ENCODE results near the gene NAT9. TPM values are rescaled to one million over a fixed set of nuclear protein-coding genes. Genes with fewer than 3 reads are reported as not detected.

NAT9 gene
- polyA plus RNA-seq, 10 donors = 28.4 to 40.0 (median 33.4) TPM

DNA sequence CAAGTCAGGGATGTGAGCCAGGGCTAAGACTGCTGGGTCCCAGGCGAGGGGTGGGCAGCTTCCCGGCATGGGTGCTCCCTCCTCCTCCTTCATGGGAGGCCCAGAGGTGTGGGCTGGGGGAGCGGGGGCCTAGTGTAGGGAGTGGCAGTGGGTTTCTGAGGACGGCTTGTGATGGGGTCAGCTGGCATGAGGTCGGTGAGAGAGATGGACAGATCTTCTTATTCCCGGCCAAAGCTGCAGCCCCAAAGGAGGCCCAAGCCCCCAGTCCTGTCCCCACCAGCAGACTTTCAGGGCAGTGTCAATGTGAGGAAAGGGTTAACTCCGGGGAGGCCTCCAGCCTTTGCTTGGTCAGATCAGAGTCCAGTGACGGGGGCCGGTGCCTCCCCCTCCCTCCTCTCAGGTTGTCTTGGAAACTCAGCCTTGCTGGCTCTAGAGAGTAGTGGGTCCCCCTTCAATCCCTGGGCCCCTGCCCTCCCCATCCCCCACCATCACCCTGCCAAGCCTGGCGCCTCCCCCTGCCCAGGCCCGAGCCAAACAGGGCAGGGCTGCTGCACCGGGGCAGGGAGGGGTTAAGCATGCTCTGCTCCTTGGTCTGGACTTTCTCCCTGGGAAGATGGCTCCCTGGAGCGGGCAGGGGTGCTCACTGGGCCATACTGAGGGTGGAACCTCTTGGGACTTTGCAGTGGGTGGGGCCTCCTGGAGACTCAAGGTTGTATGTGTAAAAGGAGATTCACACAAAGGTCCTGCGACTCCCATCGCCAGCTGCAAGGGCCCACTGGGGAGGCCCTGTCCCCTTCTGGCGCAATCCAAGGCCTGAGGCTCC, 12.4 kb downstream of the NAT9 start:
- DNase-seq = peak in 1 of 3 donors; percentile 30

DNA sequence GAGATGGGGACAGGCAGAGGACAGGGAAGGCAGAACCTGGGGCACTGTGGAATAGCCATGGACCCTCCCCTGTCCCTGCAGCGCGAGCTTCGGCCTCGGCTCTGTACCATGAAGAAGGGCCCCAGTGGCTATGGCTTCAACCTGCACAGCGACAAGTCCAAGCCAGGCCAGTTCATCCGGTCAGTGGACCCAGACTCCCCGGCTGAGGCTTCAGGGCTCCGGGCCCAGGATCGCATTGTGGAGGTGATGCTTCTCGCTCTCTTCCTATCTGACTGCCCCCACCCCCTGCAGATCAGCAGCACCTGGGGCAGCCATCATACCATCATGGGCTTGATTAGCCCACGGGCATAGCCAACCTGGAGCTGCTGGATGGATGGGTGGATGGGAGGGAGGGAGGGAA, 14.2 kb downstream of the NAT9 start:
- DNase-seq = no peak

- no peak for DNase-seq
Measured at GRCh38 chr17:74761419-74761818, 14.7 kb downstream of the NAT9 start.

DNA sequence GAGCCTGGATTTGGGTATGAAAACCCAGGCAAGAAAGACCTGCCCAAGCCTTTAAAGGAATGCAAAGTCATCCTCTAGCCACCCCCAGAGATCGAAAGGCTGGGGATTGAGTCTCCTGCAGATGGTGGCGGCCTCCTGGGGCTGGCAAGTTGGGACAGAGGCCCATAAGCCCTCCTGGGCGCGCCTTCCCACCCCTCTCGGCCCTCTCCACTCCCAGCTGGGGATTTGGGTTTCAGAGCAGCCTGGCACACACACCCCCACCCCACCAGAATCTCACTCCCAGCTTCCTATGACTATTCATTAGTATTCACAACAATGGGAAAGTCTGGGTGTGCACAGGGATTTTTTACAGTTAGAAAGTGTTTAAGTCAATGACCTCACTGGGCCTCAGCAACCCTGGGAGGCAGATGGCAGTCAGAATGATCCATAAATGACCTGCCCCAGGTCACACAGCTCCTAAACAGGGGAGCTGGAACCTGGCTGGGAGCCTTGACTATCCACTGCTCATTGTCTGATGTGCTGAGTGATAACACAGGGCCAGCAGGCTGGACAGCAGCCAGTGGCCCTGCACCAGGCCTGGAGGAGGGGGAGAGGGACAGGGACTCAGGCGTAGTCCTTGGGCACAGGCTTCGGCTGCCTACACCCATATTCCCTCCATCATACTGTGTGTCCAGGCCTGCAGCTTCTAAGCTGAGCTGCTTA, 15.6 kb downstream of the NAT9 start:
- DNase-seq = no peak

- no peak for DNase-seq
Measured at GRCh38 chr17:74759941-74760340, 16.2 kb downstream of the NAT9 start.

- no peak for DNase-seq
Measured at GRCh38 chr17:74759243-74759801, 16.8 kb downstream of the NAT9 start.

DNA sequence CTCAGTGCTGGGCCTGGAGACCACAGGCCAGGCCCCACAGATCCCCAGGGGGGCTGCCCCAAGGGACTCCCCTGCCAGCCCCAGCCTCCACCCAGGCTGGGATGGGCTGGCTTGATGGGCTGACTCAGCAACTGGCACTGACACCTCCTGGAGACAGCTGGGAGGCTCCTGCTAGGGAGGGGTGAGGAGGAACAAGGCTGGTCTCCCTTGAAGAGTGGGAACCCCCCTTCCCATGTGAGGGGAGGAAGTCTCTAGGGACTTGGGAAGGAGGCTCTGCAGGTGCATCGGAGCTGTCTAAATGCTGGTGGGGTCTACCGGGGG, 17.3 kb downstream of the NAT9 start:
- peak in 2 of 3 donors; percentile 33 to 49 for DNase-seq

DNA sequence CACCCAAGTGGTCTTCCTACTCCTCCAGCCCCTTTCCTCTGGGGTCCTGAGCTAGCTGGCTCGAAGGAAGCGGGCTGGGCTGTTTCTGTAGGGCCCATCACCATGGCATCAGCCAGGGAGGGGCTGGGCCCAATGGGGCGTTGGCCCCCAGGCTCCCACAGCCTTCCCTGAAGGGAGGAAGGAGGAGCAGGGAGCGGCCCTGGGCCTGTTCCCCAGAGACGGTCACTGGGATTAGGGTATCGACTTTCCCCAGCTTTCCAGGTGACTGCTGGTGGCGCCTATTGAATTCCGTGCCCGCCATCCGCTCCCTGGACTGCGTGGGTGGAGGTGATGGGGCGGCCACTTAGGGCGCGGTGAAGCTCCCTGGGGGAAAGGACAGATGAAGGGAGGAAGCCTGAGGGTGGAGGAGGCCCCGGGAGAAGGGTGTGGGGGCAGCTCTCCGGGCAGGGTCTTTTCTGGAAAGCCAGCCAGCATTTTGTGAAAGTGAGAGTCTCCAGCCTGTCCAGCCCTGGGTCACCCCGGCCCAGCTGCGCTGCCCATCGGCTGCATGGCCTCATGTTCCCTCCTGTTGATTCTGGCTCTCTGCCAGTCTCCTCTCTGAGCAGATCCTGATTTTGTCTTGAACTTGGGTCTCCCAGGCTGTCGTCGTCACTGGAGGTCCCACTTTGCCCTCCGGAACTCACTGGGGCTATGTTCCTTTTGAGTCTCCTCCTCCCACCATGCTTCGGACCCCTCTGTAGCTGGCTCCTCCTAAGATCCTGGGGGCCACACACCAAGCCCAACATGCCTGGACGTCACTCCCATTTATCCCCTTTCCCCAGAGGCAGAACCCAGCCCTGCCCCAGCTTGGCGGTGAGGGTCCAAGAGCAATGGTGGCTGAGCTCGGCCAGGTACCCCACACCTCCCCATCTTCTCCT, 18.0 kb downstream of the NAT9 start:
- DNase-seq = peak in 1 of 3 donors; percentile 48

GRCh38 chr17:74757502-74757901, 18.6 kb downstream of the NAT9 start:
- peak in 1 of 3 donors; percentile 32 for DNase-seq

DNA sequence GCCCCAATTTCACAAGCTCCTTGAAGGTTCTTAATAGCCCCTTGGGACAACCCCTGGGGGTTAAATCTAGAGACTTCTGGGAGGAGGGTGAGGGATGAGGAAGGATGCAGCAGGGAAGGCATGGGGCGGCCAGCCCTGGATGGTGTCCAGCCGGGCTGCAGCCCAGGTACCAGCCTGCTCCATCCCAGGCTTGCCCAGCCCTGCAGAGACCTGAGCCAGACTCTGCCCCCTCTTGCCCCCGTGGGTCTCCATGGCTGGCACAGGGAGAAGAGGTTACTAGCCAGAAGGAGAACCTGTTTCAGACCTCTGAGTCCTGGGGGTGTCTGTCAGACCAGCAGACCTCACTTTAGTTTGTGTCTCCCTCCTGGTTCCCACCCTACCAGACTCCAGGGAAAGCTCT, 19.3 kb downstream of the NAT9 start:
- no peak for DNase-seq

GRCh38 chr17:74755533-74755932, 20.6 kb downstream of the NAT9 start:
- DNase-seq = no peak

GRCh38 chr17:74754832-74755231, 21.3 kb downstream of the NAT9 start:
- no peak for DNase-seq

- DNase-seq = no peak
Measured at GRCh38 chr17:74752822-74753401, 23.2 kb downstream of the NAT9 start.

DNA sequence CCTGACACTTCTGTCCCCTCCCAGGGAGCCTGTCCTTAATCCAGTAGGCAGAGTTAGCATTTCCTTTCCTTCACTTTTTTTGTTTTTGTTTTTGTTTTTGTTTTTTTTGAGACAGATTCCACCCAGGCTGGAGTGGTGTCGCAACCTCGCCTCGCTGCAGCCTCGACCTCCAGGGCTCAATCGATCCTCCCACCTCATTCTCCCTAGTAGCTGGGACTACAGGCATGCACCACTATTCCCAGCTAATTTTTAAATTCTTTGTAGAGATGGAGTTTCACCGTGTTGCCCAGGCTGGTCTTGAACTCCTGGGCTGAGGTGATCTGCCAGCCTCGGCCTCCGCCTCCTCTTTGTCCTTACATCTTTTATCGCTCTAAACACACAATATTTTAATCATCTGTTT, 23.7 kb downstream of the NAT9 start:
- no peak for DNase-seq

DNA sequence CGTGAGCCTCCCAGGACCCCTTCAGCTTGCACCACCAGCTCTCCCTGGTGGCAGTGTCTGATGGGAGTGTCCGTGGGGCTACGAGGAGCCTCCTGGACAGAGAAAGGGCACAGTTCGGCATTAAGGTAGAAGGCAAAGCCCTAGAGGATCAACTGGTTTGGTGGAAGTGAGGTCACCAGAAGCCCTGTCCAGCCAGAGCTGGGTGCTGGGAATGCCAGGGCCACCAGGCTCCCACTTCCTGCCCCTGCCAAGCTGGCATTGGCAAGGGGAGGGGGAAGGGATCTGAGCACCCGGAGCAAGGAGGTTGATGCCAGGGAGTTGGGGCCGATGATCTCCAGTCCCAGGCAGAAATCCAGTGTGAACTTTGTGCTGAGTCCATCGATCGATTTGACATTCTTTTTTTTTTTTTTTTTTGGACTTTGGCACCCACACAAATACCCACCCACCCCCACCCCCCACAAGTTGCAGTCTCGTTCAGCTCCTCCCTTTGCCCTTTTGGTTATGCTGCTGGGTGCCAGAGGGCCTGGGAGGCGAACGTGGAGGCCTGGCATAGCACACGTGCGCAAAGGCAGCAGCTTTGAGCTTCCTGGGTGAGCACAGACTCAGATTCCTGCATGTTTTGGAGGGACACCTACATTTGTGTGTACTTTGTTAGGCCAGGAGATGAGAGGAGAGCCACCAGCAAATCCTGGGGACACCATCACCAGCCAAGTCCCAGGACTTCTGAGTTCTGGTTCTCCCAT, 25.6 kb downstream of the NAT9 start:
- no peak for DNase-seq

- DNase-seq = no peak
Measured at GRCh38 chr17:74750039-74750326, 26.2 kb downstream of the NAT9 start.

DNA sequence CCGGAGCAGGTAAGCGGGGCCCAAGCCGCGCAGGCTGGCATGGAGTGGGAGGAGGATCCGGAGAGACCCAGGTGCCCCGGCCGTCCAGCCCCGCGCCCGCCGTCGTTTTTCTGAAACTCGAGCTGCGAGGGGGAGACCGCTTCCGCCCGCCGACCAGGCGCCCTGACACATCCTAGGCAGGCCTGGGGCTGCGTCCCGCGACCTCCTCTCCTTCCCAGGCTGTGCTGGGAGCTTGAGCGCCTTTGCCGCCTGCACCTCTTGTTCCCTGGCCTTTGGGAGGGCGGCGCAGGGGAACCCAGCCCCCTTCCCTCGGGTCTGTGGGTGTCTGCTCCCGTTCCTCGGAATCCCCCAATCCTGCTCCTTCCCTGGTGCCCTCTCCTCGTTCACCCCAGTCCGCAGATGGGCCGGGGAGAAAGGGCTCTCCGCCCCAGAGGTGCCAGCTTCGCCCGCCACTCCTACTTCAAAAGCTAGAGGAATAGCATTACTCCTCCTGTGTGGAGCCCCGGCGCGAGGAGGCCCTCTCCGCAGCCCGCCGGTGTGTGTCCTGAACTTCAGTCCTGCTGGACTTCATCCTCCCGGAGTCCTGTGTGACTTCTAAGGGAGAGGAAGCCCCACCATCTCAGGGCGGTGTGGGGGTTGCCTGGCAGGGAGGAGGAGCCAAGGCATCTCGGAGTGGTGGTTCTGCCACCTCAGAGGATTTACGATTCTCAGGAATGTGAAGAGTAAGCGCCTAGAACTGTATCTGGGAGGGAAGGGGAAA, 26.7 kb downstream of the NAT9 start:
- DNase-seq = no peak

- DNase-seq = peak; percentile 88 to 95 (median 93)
Measured at GRCh38 chr17:74748529-74749278, 27.4 kb downstream of the NAT9 start, which contains the start of gene NHERF1. NHERF1 (plus strand) TSS chr17:74748628; CDS start chr17:74748847, 219 bp downstream.

DNA sequence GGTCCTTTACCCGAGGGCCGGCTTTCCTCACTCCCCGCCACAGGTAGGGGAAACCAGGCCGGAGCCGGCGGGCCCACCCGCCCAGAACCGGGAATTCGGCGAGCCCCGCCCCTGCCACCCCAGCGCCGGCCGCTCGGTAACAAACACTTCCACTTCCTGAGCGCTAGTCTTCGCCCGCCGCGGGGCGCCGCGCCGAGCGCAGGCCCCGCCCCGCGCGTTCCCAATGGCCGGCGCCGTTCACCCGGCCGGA, 27.9 kb downstream of the NAT9 start:
- no peak for DNase-seq

DNA sequence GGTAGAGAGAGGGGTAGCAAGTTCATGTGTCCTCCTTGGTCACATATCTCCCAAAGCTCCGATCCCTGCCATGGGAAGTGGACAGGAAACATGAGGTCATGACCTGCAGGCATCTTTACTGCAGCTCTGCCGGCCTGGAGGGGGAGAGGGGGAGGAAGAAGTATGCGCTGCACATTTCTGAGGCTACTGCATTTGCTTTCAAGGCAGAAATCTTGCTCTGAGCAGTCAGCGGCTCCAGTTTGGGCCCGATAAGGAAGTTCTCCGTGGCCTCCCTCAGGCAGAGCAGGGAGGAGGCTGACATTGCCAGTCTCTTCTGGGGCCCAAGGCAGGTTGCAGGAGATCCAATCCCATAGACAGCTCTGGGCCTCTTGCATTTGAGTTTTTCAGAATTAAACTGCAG, 29.2 kb downstream of the NAT9 start:
- DNase-seq = peak in 1 of 3 donors; percentile 32
